Muscle layer of colon (tissue), 2 donors: Measurements from ENCODE around the gene CD300A.
"Not testable (repeated sequence)": the region's sequence is repeated elsewhere in the genome, so short reads cannot be mapped to it uniquely, and the experiment has no call there.

Experiments used
- H3K27ac ChIP-seq: one replicate; pipeline ENCODE4 v1.7.0; 2013; ENCODE audit warnings: low read depth, mild to moderate bottlenecking, low read length, moderate library complexity
- H3K27me3 ChIP-seq, 2 donors: one replicate each; pipeline ENCODE4 v1.7.0; 2013; ENCODE audit warnings: low read length in 2 of 2, mild to moderate bottlenecking in 2 of 2; ENCODE audit not compliant: insufficient read depth in 2 of 2, control insufficient read depth in 1 of 2
- H3K36me3 ChIP-seq: one replicate; pipeline ENCODE4 v1.7.0; 2013; ENCODE audit warnings: mild to moderate bottlenecking, low read length; ENCODE audit not compliant: insufficient read depth
- H3K4me1 ChIP-seq: one replicate; pipeline ENCODE4 v1.7.0; 2013; ENCODE audit warnings: mild to moderate bottlenecking, low read length; ENCODE audit not compliant: insufficient read depth
- H3K4me3 ChIP-seq, 2 donors: one replicate each; pipeline ENCODE4 v1.7.0; 2013; ENCODE audit warnings: low read length in 2 of 2, low read depth in 1 of 2, mild to moderate bottlenecking in 1 of 2, moderate library complexity in 1 of 2
- H3K9ac ChIP-seq: one replicate; pipeline ENCODE4 v1.7.0; 2013; ENCODE audit warnings: low read length
- H3K9me3 ChIP-seq: one replicate; pipeline ENCODE4 v1.7.0; 2013; ENCODE audit warnings: mild to moderate bottlenecking, low read length
- donor health status: abdominal sarcoma.
- donor health status: Adenocarcinoma of cecum.

CD300A gene

DNA sequence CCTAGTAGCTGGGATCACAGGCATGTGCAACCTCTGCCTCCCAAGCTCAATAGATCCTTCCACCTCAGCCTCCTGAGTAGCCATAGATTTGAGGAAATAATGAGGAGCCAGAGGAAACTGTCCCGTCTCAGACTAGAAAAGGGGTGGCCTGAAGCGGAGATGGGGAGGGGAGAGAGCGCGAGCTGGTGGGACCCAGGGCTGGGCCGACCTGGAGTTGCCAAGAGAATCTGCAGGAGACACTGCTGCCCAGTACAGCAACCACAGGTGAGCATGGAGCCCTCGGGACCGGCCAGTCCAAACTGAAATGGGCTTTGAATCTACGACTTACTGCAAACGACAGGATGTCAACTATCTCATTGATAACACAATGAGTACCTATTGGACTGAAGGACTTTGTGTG is 24.3 kb downstream of the CD300A start:
- no peak overlapping the region for H3K27ac ChIP-seq
- no peaks in the 10 kb centered on the region for H3K36me3 ChIP-seq
- H3K4me3 ChIP-seq, result no peak overlapping the region
- no peaks in the 10 kb centered on the region for H3K4me1 ChIP-seq
- H3K9me3 ChIP-seq, result no peaks in the 10 kb centered on the region
- H3K27me3 ChIP-seq, result no peaks in the 10 kb centered on the region
- no peak overlapping the region for H3K9ac ChIP-seq

GRCh38 chr17:74491626-74492025 is 25.2 kb downstream of the CD300A start:
- H3K9ac ChIP-seq, result no peak overlapping the region
- no peaks in the 10 kb centered on the region for H3K36me3 ChIP-seq
- no peak overlapping the region for H3K27ac ChIP-seq
- H3K4me3 ChIP-seq, result no peak overlapping the region
- H3K4me1 ChIP-seq, result no peaks in the 10 kb centered on the region
- H3K27me3 ChIP-seq, result no peaks in the 10 kb centered on the region
- H3K9me3 ChIP-seq, result no peaks in the 10 kb centered on the region

- Histone ChIP-seq H3K4me1 (no peaks in the 10 kb centered on the region), H3K27ac (no peak overlapping the region), H3K9me3 (no peaks in the 10 kb centered on the region), H3K4me3 (no peak overlapping the region), H3K36me3 (no peaks in the 10 kb centered on the region), H3K9ac (no peak overlapping the region), H3K27me3 (no peaks in the 10 kb centered on the region)
These were observed 26.9 kb downstream of the CD300A start for GRCh38 chr17:74493331-74493833.

DNA sequence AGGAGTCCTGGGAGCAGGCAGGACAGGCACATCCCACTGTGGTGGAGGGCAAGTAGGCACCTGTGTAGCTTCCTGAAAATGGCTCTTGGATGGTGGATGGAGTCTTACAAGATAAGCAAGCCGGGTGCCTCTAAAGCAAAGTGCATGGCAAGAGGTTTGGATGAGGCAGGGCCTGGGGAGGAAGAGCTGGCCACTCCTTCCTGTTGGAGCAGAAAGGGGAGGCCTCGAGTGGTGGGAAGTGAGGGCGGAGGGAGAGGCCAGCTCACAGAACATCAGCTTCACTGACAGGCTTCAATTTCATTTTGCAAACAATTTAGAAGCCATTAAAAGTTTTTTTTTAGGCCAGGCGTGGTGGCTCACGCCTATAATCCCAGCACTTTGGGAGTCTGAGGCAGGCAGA is 31.0 kb downstream of the CD300A start:
- Histone ChIP-seq H3K4me1 (no peaks in the 10 kb centered on the region), H3K9me3 (no peaks in the 10 kb centered on the region), H3K27me3 (no peaks in the 10 kb centered on the region), H3K36me3 (no peaks in the 10 kb centered on the region), H3K4me3 (no peak overlapping the region), H3K9ac (no peak overlapping the region), H3K27ac (no peak overlapping the region)

- H3K27ac ChIP-seq, result no peak overlapping the region
- H3K9me3 ChIP-seq, result no peaks in the 10 kb centered on the region
- no peak overlapping the region for H3K4me3 ChIP-seq
- no peak overlapping the region for H3K9ac ChIP-seq
- no peaks in the 10 kb centered on the region for H3K36me3 ChIP-seq
- no peaks in the 10 kb centered on the region for H3K27me3 ChIP-seq
- no peaks in the 10 kb centered on the region for H3K4me1 ChIP-seq
These were observed 33.6 kb downstream of the CD300A start for GRCh38 chr17:74499992-74500391.

GRCh38 chr17:74502861-74503260 is 36.4 kb downstream of the CD300A start:
- Histone ChIP-seq H3K4me1 (no peaks in the 10 kb centered on the region), H3K9ac (no peak overlapping the region), H3K27ac (no peak overlapping the region), H3K36me3 (no peaks in the 10 kb centered on the region), H3K4me3 (no peak overlapping the region), H3K9me3 (no peaks in the 10 kb centered on the region), H3K27me3 (no peaks in the 10 kb centered on the region)

- not testable (repeated sequence) for H3K27ac ChIP-seq, H3K27me3 ChIP-seq, H3K4me3 ChIP-seq, H3K9me3 ChIP-seq, H3K36me3 ChIP-seq, H3K4me1 ChIP-seq, H3K9ac ChIP-seq
These were observed 37.5 kb downstream of the CD300A start for GRCh38 chr17:74503949-74504348.

DNA sequence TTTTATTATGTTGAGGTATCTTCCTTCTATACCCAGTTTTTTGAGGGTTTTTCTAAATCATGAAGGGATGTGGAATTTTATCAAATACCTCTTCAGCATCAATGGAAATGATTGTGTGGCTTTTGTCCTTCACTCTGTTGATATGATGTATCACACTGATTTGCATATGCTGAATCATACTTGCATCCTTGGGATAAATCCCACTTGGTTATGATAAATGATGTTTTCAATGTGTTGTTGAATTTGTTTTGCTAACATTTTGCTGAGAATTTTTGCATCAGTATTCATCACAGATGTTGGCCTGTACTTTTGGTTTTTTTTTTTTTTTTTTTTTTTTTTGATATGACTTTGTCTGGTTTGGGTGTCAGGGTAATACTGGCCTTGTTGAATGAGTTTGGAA is 41.7 kb downstream of the CD300A start:
- H3K36me3 ChIP-seq, result no peaks in the 10 kb centered on the region
- no peaks in the 10 kb centered on the region for H3K9me3 ChIP-seq
- no peak overlapping the region for H3K9ac ChIP-seq
- H3K27ac ChIP-seq, result no peak overlapping the region
- H3K27me3 ChIP-seq, result peaks cover 0 to 4% of the 10 kb centered on the region in 2 donors
- H3K4me3 ChIP-seq, result no peak overlapping the region
- no peaks in the 10 kb centered on the region for H3K4me1 ChIP-seq

DNA sequence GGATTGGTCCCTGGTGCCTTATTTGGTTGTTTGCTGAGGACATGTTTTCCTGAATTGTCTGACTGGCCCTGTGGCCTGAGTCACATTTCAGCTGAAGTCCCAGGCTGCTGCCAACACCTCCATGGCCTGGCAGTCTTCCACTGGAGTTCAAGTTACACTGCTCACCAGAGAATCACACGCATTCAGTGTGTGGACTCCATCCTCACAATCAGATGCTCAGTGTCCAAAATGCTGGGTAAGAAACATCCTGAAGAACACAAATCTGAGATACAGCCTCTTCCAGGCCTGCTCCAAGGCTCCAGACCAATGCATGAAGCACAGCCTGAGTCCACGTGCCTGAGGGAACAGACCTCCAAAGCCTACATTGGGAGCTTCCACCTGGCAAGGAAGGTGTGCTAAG is 45.6 kb downstream of the CD300A start:
- Histone ChIP-seq H3K27ac (no peak overlapping the region), H3K27me3 (peaks cover 0 to 4% of the 10 kb centered on the region in 2 donors), H3K9me3 (no peaks in the 10 kb centered on the region), H3K4me1 (no peaks in the 10 kb centered on the region), H3K36me3 (no peaks in the 10 kb centered on the region), H3K4me3 (no peak overlapping the region), H3K9ac (no peak overlapping the region)

DNA sequence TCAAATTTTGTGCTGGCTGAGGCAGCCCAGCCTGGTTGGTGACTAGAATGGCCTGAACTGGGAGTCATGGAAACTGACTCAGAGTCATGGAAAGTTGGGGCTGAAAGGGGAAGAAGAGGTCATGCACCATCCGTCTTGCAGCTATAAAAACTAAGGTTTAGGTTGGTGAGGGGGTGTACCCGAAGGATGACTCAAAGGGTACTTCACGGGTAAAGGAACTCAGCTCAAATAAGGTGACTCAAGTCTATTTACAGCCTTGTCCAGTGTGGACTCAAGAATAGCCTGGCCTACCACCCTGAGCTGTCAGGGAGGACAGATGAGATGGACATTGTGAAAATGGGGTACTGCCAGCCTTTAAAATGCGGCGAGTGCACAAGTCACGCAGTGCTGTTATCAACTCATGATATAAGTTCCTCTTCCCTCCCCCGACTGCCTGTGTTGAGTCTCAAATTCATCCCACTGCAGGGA is 46.2 kb downstream of the CD300A start:
- Histone ChIP-seq H3K36me3 (no peaks in the 10 kb centered on the region), H3K4me1 (no peaks in the 10 kb centered on the region), H3K9me3 (no peaks in the 10 kb centered on the region), H3K4me3 (no peak overlapping the region), H3K9ac (no peak overlapping the region), H3K27me3 (peaks cover 0 to 4% of the 10 kb centered on the region in 2 donors), H3K27ac (no peak overlapping the region)

- H3K4me3 ChIP-seq, result no peak overlapping the region
- no peak overlapping the region for H3K9ac ChIP-seq
- no peak overlapping the region for H3K27ac ChIP-seq
- H3K9me3 ChIP-seq, result no peaks in the 10 kb centered on the region
- peaks cover 0 to 4% of the 10 kb centered on the region in 2 donors for H3K27me3 ChIP-seq
- no peaks in the 10 kb centered on the region for H3K4me1 ChIP-seq
- H3K36me3 ChIP-seq, result no peaks in the 10 kb centered on the region
These were observed 47.7 kb downstream of the CD300A start for GRCh38 chr17:74513987-74514631.

DNA sequence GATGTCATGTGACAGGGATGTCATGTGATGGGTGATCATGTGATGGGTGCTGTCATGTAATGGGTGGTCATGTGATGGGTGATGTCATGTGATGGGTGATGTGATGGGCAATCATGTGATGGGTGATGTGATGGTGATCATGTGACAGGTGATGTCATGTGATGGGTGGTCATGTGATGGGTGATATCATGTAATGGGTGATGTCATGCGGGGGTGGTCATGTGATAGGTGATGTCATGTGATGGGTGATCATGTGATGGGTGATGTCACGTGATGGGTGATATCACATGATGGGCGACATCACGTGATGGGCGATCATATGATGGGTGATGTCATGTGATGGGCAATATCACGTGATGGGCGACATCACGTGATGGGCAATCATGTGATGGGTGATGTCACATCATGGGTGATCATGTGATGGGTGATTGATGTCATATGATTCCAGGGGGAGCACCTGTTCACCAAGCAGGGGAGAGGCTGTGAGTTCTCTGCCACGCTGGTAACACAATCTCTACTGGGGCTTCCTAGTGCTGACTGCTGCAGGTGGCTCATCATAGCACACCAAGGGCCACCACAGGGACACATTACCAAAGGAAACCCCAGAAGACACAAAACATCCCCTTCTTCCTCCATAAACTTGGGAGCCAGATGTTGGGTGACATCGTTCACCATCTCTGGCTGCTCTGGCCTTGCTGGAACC is 48.3 kb downstream of the CD300A start:
- peaks cover 0 to 4% of the 10 kb centered on the region in 2 donors for H3K27me3 ChIP-seq

More for the DNA sequence above, 48.3 kb downstream of the CD300A start:
- H3K4me1 ChIP-seq, result no peaks in the 10 kb centered on the region
- H3K36me3 ChIP-seq, result no peaks in the 10 kb centered on the region
- no peak overlapping the region for H3K27ac ChIP-seq
- no peak overlapping the region for H3K9ac ChIP-seq
- H3K4me3 ChIP-seq, result no peak overlapping the region
- H3K9me3 ChIP-seq, result no peaks in the 10 kb centered on the region
